ENCODE results near the gene BOD1. TPM values are rescaled to one million over a fixed set of nuclear protein-coding genes. Genes with fewer than 3 reads are reported as not detected.

Gene BOD1
- total and polyA plus RNA-seq, 8 donors = 21.5 to 42.5 (median 27.4) TPM

GRCh38 chr5:173645890-173646574 is 29.6 kb upstream of the BOD1 start:
- no peak overlapping the region for H3K27ac ChIP-seq

GRCh38 chr5:173645437-173645807 is 29.0 kb upstream of the BOD1 start:
- 39 to 45% methylated on average over 5 of the region's 5 CpGs for WGBS, 2 donors
- Histone ChIP-seq H3K4me1 (no peaks in the 10 kb centered on the region), H3K36me3 (no peaks in the 10 kb centered on the region), H3K27ac (no peak overlapping the region), H3K4me3 (no peak overlapping the region), H3K9me3 (no peaks in the 10 kb centered on the region), H3K27me3 (no peaks in the 10 kb centered on the region)
- FAIRE-seq (no peak), DNase-seq (no peak), ATAC-seq (peak in 1 of 4 donors; percentile 53)
- TF ChIP-seq CTCF (IDR thresholded peaks at IDR 0.05) = no peak
- intact Hi-C loops (cut with DNase I) = no loop called here

More at GRCh38 chr5:173645890-173646574, 29.6 kb upstream of the BOD1 start:
- FAIRE-seq = no peak
- intact Hi-C loops (cut with DNase I) = no loop called here
- DNase-seq = no peak
- Histone ChIP-seq H3K9me3 (no peaks in the 10 kb centered on the region), H3K27me3 (no peaks in the 10 kb centered on the region), H3K4me3 (no peak overlapping the region), H3K4me1 (no peaks in the 10 kb centered on the region), H3K36me3 (no peaks in the 10 kb centered on the region)
- TF ChIP-seq CTCF (IDR thresholded peaks at IDR 0.05) = no peak
- ATAC-seq = no peak
- WGBS, 2 donors = 85 to 87% methylated on average over 10 of the region's 10 CpGs

GRCh38 chr5:173644673-173645436 is 28.4 kb upstream of the BOD1 start:
- no peak for FAIRE-seq

GRCh38 chr5:173643964-173644363 is 27.5 kb upstream of the BOD1 start:
- intact Hi-C loops (cut with DNase I) = no loop called here
- Histone ChIP-seq H3K9me3 (no peaks in the 10 kb centered on the region), H3K27me3 (no peaks in the 10 kb centered on the region), H3K4me1 (no peaks in the 10 kb centered on the region), H3K36me3 (no peaks in the 10 kb centered on the region), H3K27ac (no peak overlapping the region), H3K4me3 (no peak overlapping the region)
- FAIRE-seq (no peak), DNase-seq (peak in 2 of 6 donors; percentile 17 to 28), ATAC-seq (peak in 3 of 4 donors; percentile 57 to 68 (median 63))
- no peak for TF ChIP-seq CTCF (IDR thresholded peaks at IDR 0.05)
- 55 to 67% methylated on average over 3 of the region's 3 CpGs for WGBS, 2 donors

More at GRCh38 chr5:173644673-173645436, 28.4 kb upstream of the BOD1 start:
- H3K4me1 ChIP-seq = no peaks in the 10 kb centered on the region
- intact Hi-C loops (cut with DNase I) = no loop called here
- H3K27me3 ChIP-seq = no peaks in the 10 kb centered on the region
- H3K27ac ChIP-seq = no peak overlapping the region
- ATAC-seq (no peak), DNase-seq (no peak)
- H3K4me3 ChIP-seq = no peak overlapping the region
- H3K9me3 ChIP-seq = no peaks in the 10 kb centered on the region
- TF ChIP-seq CTCF (IDR thresholded peaks at IDR 0.05) = no peak
- 65 to 69% methylated on average over 8 of the region's 8 CpGs for WGBS, 2 donors
- no peaks in the 10 kb centered on the region for H3K36me3 ChIP-seq

All from pancreas (tissue), 10 donors.